HCT116 (cell line): ENCODE results near the gene EEPD1. TPM values are rescaled to one million over a fixed set of nuclear protein-coding genes. Genes with fewer than 3 reads are reported as not detected.

Experiments used
- ATAC-seq: fragments of 200-7000 bp; cut with Tn5 transposase; 2 replicates; pipeline ENCODE4 v1.9.1; 2020; ENCODE audit warnings: mild to moderate bottlenecking, moderate library complexity
- BruUV-seq: library from RNA; stranded (reverse); fragments of 400-500 nt; replicated peaks from 2 replicates; lab custom pipeline; 2021; lab: Mats Ljungman, UMichigan
- CTCF ChIA-PET: fragments of 300-600 bp; sonication (Branson Sonifier 250); formaldehyde crosslinking; loops from one replicate; lab custom pipeline; 2021; ENCODE audit warnings: antibody characterized with exemption; lab: Charles Lee
- POLR2A ChIA-PET: fragments of 300-600, 350-600 bp; sonication (Branson Sonifier 250); formaldehyde crosslinking; loops from one replicate; lab custom pipeline; 2021; ENCODE audit warnings: antibody characterized with exemption; lab: Charles Lee
- RAD21 ChIA-PET, 2 experiments: fragments of 300-600 bp; sonication (Branson Sonifier 250); formaldehyde crosslinking; loops; one replicate each; lab custom pipeline; 2023; ENCODE audit warnings: low total read pairs in 2 of 2; ENCODE audit not compliant: uncharacterized antibody in 2 of 2, unreplicated experiment in 2 of 2, low non-redundant PET in 1 of 2; lab: Charles Lee
- DNase-seq: peaks from one replicate; pipeline ENCODE4 v3.0.0-alpha.2; 2010; ENCODE audit warnings: low read depth, low spot score
- H2AFZ ChIP-seq: fragments of 200-600 bp; shearing (Covaris generic), sonication (generic); 2 replicates; pipeline ENCODE4 v1.6.1; 2017; ENCODE audit warnings: low read depth, mixed run types, mixed read lengths, antibody characterized with exemption, low read length; ENCODE audit not compliant: poor library complexity, severe bottlenecking
- H3K27ac ChIP-seq: 2 replicates; pipeline ENCODE4 v1.5.1; 2012; ENCODE audit warnings: low read depth, low read length
- H3K27me3 ChIP-seq: fragments of 200-600 bp; sonication (generic); 2 replicates; pipeline ENCODE4 v1.6.1; 2016; ENCODE audit warnings: mixed run types, low read length, mixed read lengths; ENCODE audit not compliant: insufficient read depth
- H3K36me3 ChIP-seq, 2 experiments: fragments of 200-500 bp in 1 of 2; fragments of 200-600 bp in 1 of 2; sonication (Bioruptor generic) in 1 of 2; sonication (generic) in 1 of 2; 2 replicates each; pipeline versions ENCODE4 v1.5.1 to v1.6.1; 2014 to 2016; ENCODE audit warnings: low read length in 2 of 2, inconsistent platforms in 1 of 2, mixed read lengths in 1 of 2, mixed run types in 1 of 2; ENCODE audit not compliant: insufficient read depth in 2 of 2, control insufficient read depth in 1 of 2
- H3K4me1 ChIP-seq, 2 experiments: fragments of 200-600 bp in 1 of 2; sonication (generic) in 1 of 2; 2 replicates each; pipeline versions ENCODE4 v1.5.1 to v1.6.1; 2012 to 2017; ENCODE audit warnings: low read length in 2 of 2, inconsistent platforms in 1 of 2, mild to moderate bottlenecking in 1 of 2, mixed read lengths in 1 of 2, mixed run types in 1 of 2, moderate library complexity in 1 of 2; ENCODE audit not compliant: insufficient read depth in 2 of 2, control insufficient read depth in 1 of 2
- H3K4me2 ChIP-seq: fragments of 200-600 bp; sonication (generic); 2 replicates; pipeline ENCODE4 v1.6.1; 2017; ENCODE audit warnings: mixed run types, low read length, mixed read lengths
- H3K4me3 ChIP-seq, 2 experiments: fragments of 200-600 bp in 1 of 2; sonication (generic) in 1 of 2; replicated peaks in 1 of 2; 2 replicates each; pipeline ENCODE4 v1.5.1; 2011 to 2016; ENCODE audit warnings: low read length in 2 of 2, control low read depth in 1 of 2, low read depth in 1 of 2, mild to moderate bottlenecking in 1 of 2, mixed read lengths in 1 of 2, mixed run types in 1 of 2
- H3K79me2 ChIP-seq: fragments of 200-600 bp; sonication (generic); 2 replicates; pipeline ENCODE4 v1.6.1; 2017; ENCODE audit warnings: mild to moderate bottlenecking, mixed run types, low read length, moderate library complexity, mixed read lengths; ENCODE audit not compliant: insufficient read depth
- H3K9ac ChIP-seq: fragments of 200-600 bp; sonication (generic); 2 replicates; pipeline ENCODE4 v1.6.1; 2016; ENCODE audit warnings: low read length, mixed read lengths
- H3K9me2 ChIP-seq: fragments of 200-600 bp; sonication (generic), shearing (Covaris generic); 2 replicates; pipeline ENCODE4 v1.6.1; 2017; ENCODE audit warnings: mixed run types, mild to moderate bottlenecking, moderate library complexity; ENCODE audit not compliant: insufficient read depth
- H3K9me3 ChIP-seq, 2 experiments: fragments of 200-500 bp in 1 of 2; fragments of 200-600 bp in 1 of 2; sonication (Bioruptor generic) in 1 of 2; sonication (generic) in 1 of 2; 2 replicates each; pipeline ENCODE4 v1.6.1; 2014 to 2017; ENCODE audit warnings: low read length in 2 of 2, mixed read lengths in 2 of 2, inconsistent platforms in 1 of 2, low read depth in 1 of 2, mild to moderate bottlenecking in 1 of 2, mixed run types in 1 of 2, moderate library complexity in 1 of 2; ENCODE audit not compliant: control insufficient read depth in 1 of 2, insufficient read depth in 1 of 2
- H4K20me1 ChIP-seq: fragments of 200-600 bp; sonication (generic), shearing (Covaris generic); 2 replicates; pipeline ENCODE4 v1.6.1; 2017; ENCODE audit warnings: mixed run types, mild to moderate bottlenecking, moderate library complexity; ENCODE audit not compliant: insufficient read depth
- ATF3 ChIP-seq: IDR thresholded peaks from 2 replicates; pipeline ENCODE4 v1.6.1; 2012
- CBX3 ChIP-seq: IDR thresholded peaks from 2 replicates; pipeline ENCODE4 v1.6.1; 2012; ENCODE audit warnings: low read depth
- EGR1 ChIP-seq: IDR thresholded peaks from 2 replicates; pipeline ENCODE4 v1.6.1; 2012; ENCODE audit warnings: low read depth
- JUND ChIP-seq: IDR thresholded peaks from 2 replicates; pipeline ENCODE4 v1.6.1; 2012
- POLR2A ChIP-seq: IDR thresholded peaks from 2 replicates; pipeline ENCODE4 v1.7.0; 2011; ENCODE audit warnings: borderline replicate concordance; ENCODE audit not compliant: insufficient read depth, insufficient read length; ENCODE audit errors: extremely low read depth
- POLR2AphosphoS5 ChIP-seq: IDR thresholded peaks from 2 replicates; pipeline ENCODE4 v1.6.1; 2011; ENCODE audit warnings: mild to moderate bottlenecking, low read depth, low read length, moderate library complexity
- SIN3A ChIP-seq: IDR thresholded peaks from 2 replicates; pipeline ENCODE4 v1.6.1; 2012; ENCODE audit warnings: low read depth
- SP1 ChIP-seq: IDR thresholded peaks from 2 replicates; pipeline ENCODE4 v1.6.1; 2012; ENCODE audit warnings: low read depth
- YY1 ChIP-seq: IDR thresholded peaks from 2 replicates; pipeline ENCODE4 v1.6.1; 2011; ENCODE audit warnings: low read length, low read depth, moderate library complexity, mild to moderate bottlenecking; ENCODE audit not compliant: insufficient replicate concordance; ENCODE audit errors: extremely low read depth
- ZFX ChIP-seq: fragments of 450-650 bp; IDR thresholded peaks from 2 replicates; pipeline ENCODE4 v1.6.1; 2017
- ZNF274 ChIP-seq: fragments of 200-500 bp; sonication (Bioruptor generic); IDR thresholded peaks from 2 replicates; pipeline ENCODE4 v1.6.1; 2014; ENCODE audit warnings: mild to moderate bottlenecking, low read depth, low read length, inconsistent platforms
- intact Hi-C: fragments of 100-400 bp; cut with micrococcal nuclease; formaldehyde crosslinking; loops from 2 replicates; pipeline ENCODE4 v1.10.0; 2022
- total RNA-seq: library from RNA; stranded (reverse); gene quantifications from one replicate; pipeline ENCODE4 v1.2.1, GENCODE V29; 2021; ENCODE audit not compliant: unreplicated experiment
- TF ChIP-seq, protein P1 (sequence below): IDR thresholded peaks from 2 replicates; pipeline ENCODE4 v1.6.1; 2012

The EEPD1 gene
- total RNA-seq, 1 experiment from 2014 or later = 4.2 TPM

DNA sequence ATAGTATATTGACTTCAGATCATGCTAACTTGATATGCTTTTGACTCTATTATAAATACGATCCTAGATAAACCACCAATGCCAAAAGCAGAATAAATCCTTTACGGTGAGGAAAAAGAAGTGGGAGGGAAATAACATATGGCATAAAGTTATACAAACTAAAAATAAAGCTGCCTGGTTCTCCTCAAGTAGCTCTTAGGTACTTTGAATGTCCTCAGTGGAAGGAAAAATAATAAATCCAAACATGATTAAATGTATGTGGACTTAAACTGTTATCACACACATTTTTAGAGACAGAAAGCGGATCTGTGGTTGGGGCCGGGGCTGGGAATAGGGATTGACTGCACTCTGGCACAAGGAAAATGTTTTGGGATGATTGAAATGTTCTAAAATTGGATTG is 23.6 kb downstream of the EEPD1 start (continued):
- no peak for TF ChIP-seq SP1
- TF ChIP-seq, protein P1, sequence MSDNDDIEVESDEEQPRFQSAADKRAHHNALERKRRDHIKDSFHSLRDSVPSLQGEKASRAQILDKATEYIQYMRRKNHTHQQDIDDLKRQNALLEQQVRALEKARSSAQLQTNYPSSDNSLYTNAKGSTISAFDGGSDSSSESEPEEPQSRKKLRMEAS = no peak
- no peak for TF ChIP-seq EGR1
- TF ChIP-seq, all 23 proteins: peak for 0

GRCh38 chr7:36180121-36180520 is 27.1 kb downstream of the EEPD1 start:
- no peaks in the 10 kb centered on the region for H3K36me3 ChIP-seq
- DNase-seq = no peak
- no peaks in the 10 kb centered on the region for H3K4me1 ChIP-seq
- no peak overlapping the region for H2AFZ ChIP-seq
- no peak overlapping the region for H3K4me3 ChIP-seq
- ATAC-seq = no peak
- no peaks in the 10 kb centered on the region for H3K27me3 ChIP-seq
- intact Hi-C loops = no loop called here
- no peak overlapping the region for H3K4me2 ChIP-seq
- no peaks in the 10 kb centered on the region for H3K9me2 ChIP-seq
- H3K27ac ChIP-seq = no peak overlapping the region
- ChIA-PET RAD21 (interaction anchor here in 1 of 2 experiments (0.7 kb wide), 1 partner anchor 122 kb away, joined by 4 read pairs; no protein-coding TSS in a partner anchor), CTCF (no interaction called here)
- BruUV-seq = no TSS peak
- no peak for TF ChIP-seq ATF3
- TF ChIP-seq POLR2A = no peak
- TF ChIP-seq, all 23 proteins: peak for 0
- Histone ChIP-seq H3K9me3 (no peaks in the 10 kb centered on the region), H3K79me2 (no peaks in the 10 kb centered on the region), H3K9ac (no peak overlapping the region), H4K20me1 (no peaks in the 10 kb centered on the region)
- POLR2A ChIA-PET = no interaction called here

GRCh38 chr7:36181668-36182067 is 28.6 kb downstream of the EEPD1 start:
- CTCF ChIA-PET = no interaction called here
- ATAC-seq = no peak
- no TSS peak for BruUV-seq
- POLR2A ChIA-PET = no interaction called here
- H3K27me3 ChIP-seq = no peaks in the 10 kb centered on the region
- TF ChIP-seq SIN3A (no peak), YY1 (no peak), POLR2AphosphoS5 (no peak), CBX3 (no peak), JUND (no peak), ZFX (no peak), ZNF274 (no peak)
- intact Hi-C loops = no loop called here
- no peak overlapping the region for H2AFZ ChIP-seq
- H3K9me3 ChIP-seq = no peaks in the 10 kb centered on the region
- H3K9ac ChIP-seq = no peak overlapping the region
- H3K4me3 ChIP-seq = no peak overlapping the region
- H3K36me3 ChIP-seq = no peaks in the 10 kb centered on the region
- DNase-seq = no peak
- no peaks in the 10 kb centered on the region for H3K4me1 ChIP-seq
- H3K79me2 ChIP-seq = no peaks in the 10 kb centered on the region
- H4K20me1 ChIP-seq = no peaks in the 10 kb centered on the region
- RAD21 ChIA-PET = no interaction called here
- H3K4me2 ChIP-seq = no peak overlapping the region
- H3K27ac ChIP-seq = no peak overlapping the region
- H3K9me2 ChIP-seq = no peaks in the 10 kb centered on the region
